GM12878 (cell line): ENCODE data around the gene RIPPLY2. TPM values are rescaled to one million over a fixed set of nuclear protein-coding genes. Genes with fewer than 3 reads are reported as not detected.

Experiments
- BCL11A ChIP-seq: IDR thresholded peaks from 2 replicates; pipeline ENCODE4 v1.6.1; 2011; ENCODE audit warnings: low read depth, low read length
- CBFB ChIP-seq: IDR thresholded peaks from 2 replicates; pipeline ENCODE4 v1.6.1; 2016; ENCODE audit warnings: antibody characterized with exemption, low read depth
- CHD2 ChIP-seq: IDR thresholded peaks from 2 replicates; pipeline ENCODE4 v1.6.1; 2011; ENCODE audit warnings: low read depth, low read length, improper control_type of control experiment, borderline replicate concordance
- CREM ChIP-seq: IDR thresholded peaks from 2 replicates; pipeline ENCODE4 v1.6.1; 2014; ENCODE audit warnings: antibody characterized with exemption, low read depth
- DPF2 ChIP-seq: fragments of 450-650 bp; IDR thresholded peaks from 2 replicates; pipeline ENCODE4 v1.6.1; 2017; ENCODE audit warnings: mild to moderate bottlenecking
- HDGF ChIP-seq: fragments of 450-650 bp; IDR thresholded peaks from 2 replicates; pipeline ENCODE4 v1.6.1; 2016; ENCODE audit warnings: antibody characterized with exemption
- IRF3 ChIP-seq: fragments of 450-650 bp; IDR thresholded peaks from 2 replicates; pipeline ENCODE4 v1.6.1; 2014; ENCODE audit warnings: mild to moderate bottlenecking
- KAT2A ChIP-seq: conservative IDR thresholded peaks from 2 replicates; pipeline ENCODE4 v1.6.1; 2011; ENCODE audit warnings: low read depth, low read length; ENCODE audit not compliant: control insufficient read depth
- MAX ChIP-seq: IDR thresholded peaks from 2 replicates; pipeline ENCODE4 v1.6.1; 2012; ENCODE audit warnings: low read depth, low read length, improper control_type of control experiment
- MTA3 ChIP-seq: IDR thresholded peaks from 2 replicates; pipeline ENCODE4 v1.6.1; 2012; ENCODE audit warnings: low read length, inconsistent platforms, borderline replicate concordance
- MXI1 ChIP-seq: fragments of 150-350 bp; IDR thresholded peaks from 2 replicates; pipeline ENCODE4 v1.6.1; 2011; ENCODE audit warnings: low read depth, mild to moderate bottlenecking, inconsistent platforms, low read length, improper control_type of control experiment
- NR2C1 ChIP-seq: fragments of 450-650 bp; IDR thresholded peaks from 2 replicates; pipeline ENCODE4 v1.6.1; 2017; ENCODE audit warnings: antibody characterized with exemption, mild to moderate bottlenecking, moderate library complexity
- RELB ChIP-seq: fragments of 450-650 bp; IDR thresholded peaks from 2 replicates; pipeline ENCODE4 v1.6.1; 2017; ENCODE audit warnings: low read depth, mild to moderate bottlenecking, moderate library complexity
- WRNIP1 ChIP-seq: IDR thresholded peaks from 2 replicates; pipeline ENCODE4 v1.6.1; 2011; ENCODE audit warnings: low read depth, low read length, improper control_type of control experiment, borderline replicate concordance
- ZNF207 ChIP-seq: fragments of 450-650 bp; IDR thresholded peaks from 2 replicates; pipeline ENCODE4 v1.6.1; 2014; ENCODE audit warnings: antibody characterized with exemption, mild to moderate bottlenecking, borderline replicate concordance
- ZNF24 ChIP-seq: fragments of 450-650 bp; IDR thresholded peaks from 2 replicates; pipeline ENCODE4 v1.6.1; 2017; ENCODE audit warnings: antibody characterized with exemption, mild to moderate bottlenecking
- polyA plus RNA-seq, 11 experiments: library from polyadenylated mRNA; depleted of rRNA in 4 of 11; unstranded in 6 of 11; stranded (reverse) in 5 of 11; fragments of >200 nt; fragmentation: Nextera tagmentation in 4 of 11; fragmentation: Illumina TruSeq in 1 of 11; extraction: Ambion mirVana in 4 of 11; extraction: Trizol in 1 of 11; gene quantifications; 1 replicate in 1 of 11; 2 replicates in 10 of 11; pipeline versions ENCODE4 v1.2.1 to v1.2.3, GENCODE V29; 2011 to 2016; ENCODE audit warnings: inconsistent platforms in 2 of 11, missing spikeins in 2 of 11, low read depth in 1 of 11
- total RNA-seq, 4 experiments: library from RNA; depleted of rRNA in 3 of 4; stranded (reverse); fragments of >200 nt in 3 of 4; fragmentation: Illumina TruSeq in 1 of 4; extraction: Trizol in 1 of 4; gene quantifications; 2 replicates each; pipeline versions ENCODE4 v1.2.1 to v1.2.3, GENCODE V29; 2013 to 2021
- TF ChIP-seq, protein P1 (sequence below): IDR thresholded peaks from 2 replicates; pipeline ENCODE4 v1.6.1; 2012; ENCODE audit warnings: low read depth, low read length, improper control_type of control experiment
- TF ChIP-seq, protein P2 (sequence below): fragments of 450-650 bp; IDR thresholded peaks from 2 replicates; pipeline ENCODE4 v1.6.1; 2016; ENCODE audit warnings: mild to moderate bottlenecking, moderate library complexity, borderline replicate concordance

RIPPLY2 gene
- total and polyA plus RNA-seq, 10 of the 15 experiments (the other 5 are each of a cell fraction or from before 2014, with no cell fraction given) = 0.09 to 0.51 (median 0.17) TPM; not detected in 7

DNA sequence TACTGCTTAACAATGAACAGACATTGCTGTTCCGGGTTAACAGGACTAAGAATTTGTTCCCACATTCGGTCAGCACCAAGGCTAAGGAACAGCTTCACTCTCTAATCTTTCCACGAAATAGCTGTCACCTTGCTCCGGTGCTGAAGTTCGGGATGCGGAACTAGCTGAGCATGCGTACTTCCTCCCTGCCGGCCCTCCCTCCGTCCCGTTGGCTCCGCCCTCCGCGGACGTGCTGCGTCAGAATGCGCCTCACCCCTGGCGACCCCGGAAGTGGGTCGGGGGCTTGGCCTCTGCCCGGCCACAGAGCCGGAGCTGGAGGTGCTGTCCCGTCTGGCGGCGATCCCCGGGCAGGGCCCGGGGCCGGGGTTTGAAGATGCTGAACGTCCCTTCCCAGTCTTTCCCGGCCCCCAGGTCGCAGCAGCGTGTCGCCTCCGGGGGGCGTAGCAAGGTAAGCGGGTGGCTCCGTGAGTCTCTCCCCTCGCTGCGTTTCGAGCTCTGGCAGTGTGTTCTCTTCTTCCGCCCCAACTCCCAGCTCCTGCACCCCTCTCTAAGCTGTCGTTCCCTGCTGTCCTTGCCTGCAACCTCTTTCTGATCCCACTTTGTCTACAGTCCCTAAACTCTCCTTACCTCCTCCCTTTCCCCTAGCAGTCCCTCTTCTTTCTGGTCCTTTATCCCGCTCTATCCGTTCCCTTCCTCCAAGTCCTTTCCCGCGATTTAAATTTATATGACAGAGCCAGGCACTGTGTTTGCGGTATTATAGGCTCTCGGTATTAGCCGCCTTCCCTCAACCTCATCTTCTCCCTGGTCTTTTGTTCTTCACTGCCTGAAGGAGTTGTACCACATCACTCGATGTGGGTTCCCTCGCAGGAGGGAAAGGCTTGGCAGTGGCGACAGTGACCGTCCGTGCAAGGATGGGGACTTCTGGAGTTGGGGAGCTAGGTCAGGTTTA, 6.5 kb downstream of the RIPPLY2 start, which contains the start of gene CYB5R4 (continued):
- TF ChIP-seq, protein P1, sequence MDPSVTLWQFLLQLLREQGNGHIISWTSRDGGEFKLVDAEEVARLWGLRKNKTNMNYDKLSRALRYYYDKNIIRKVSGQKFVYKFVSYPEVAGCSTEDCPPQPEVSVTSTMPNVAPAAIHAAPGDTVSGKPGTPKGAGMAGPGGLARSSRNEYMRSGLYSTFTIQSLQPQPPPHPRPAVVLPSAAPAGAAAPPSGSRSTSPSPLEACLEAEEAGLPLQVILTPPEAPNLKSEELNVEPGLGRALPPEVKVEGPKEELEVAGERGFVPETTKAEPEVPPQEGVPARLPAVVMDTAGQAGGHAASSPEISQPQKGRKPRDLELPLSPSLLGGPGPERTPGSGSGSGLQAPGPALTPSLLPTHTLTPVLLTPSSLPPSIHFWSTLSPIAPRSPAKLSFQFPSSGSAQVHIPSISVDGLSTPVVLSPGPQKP = peak; percentile 62
- TF ChIP-seq CREM (peak; percentile 80), CBFB (peak; percentile 62; the same call in 1 of the 2 replicates), ZNF24 (peak; percentile 38; the same call in 1 of the 2 replicates), IRF3 (0 out of 2 replicates have a peak, but pooled peaks have one; percentile 20), RELB (peak; percentile 62), ZNF207 (peak; percentile 98; the same call in 1 of the 2 replicates), MTA3 (no peak), HDGF (peak; percentile 83; the same call in 1 of the 2 replicates), KAT2A (no peak), DPF2 (peak; percentile 76), WRNIP1 (0 out of 2 replicates have a peak, but pooled peaks have one; percentile 24), NR2C1 (peak; percentile 91), MXI1 (peak; percentile 99), MAX (peak; percentile 85), CHD2 (peak; percentile 18; the same call in 1 of the 2 replicates), BCL11A (no peak)
- TF ChIP-seq, protein P2, sequence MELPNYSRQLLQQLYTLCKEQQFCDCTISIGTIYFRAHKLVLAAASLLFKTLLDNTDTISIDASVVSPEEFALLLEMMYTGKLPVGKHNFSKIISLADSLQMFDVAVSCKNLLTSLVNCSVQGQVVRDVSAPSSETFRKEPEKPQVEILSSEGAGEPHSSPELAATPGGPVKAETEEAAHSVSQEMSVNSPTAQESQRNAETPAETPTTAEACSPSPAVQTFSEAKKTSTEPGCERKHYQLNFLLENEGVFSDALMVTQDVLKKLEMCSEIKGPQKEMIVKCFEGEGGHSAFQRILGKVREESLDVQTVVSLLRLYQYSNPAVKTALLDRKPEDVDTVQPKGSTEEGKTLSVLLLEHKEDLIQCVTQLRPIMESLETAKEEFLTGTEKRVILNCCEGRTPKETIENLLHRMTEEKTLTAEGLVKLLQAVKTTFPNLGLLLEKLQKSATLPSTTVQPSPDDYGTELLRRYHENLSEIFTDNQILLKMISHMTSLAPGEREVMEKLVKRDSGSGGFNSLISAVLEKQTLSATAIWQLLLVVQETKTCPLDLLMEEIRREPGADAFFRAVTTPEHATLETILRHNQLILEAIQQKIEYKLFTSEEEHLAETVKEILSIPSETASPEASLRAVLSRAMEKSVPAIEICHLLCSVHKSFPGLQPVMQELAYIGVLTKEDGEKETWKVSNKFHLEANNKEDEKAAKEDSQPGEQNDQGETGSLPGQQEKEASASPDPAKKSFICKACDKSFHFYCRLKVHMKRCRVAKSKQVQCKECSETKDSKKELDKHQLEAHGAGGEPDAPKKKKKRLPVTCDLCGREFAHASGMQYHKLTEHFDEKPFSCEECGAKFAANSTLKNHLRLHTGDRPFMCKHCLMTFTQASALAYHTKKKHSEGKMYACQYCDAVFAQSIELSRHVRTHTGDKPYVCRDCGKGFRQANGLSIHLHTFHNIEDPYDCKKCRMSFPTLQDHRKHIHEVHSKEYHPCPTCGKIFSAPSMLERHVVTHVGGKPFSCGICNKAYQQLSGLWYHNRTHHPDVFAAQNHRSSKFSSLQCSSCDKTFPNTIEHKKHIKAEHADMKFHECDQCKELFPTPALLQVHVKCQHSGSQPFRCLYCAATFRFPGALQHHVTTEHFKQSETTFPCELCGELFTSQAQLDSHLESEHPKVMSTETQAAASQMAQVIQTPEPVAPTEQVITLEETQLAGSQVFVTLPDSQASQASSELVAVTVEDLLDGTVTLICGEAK = peak; percentile 92
